Ascending aorta (tissue), 2 donors: ENCODE data around the gene DCTN1. TPM values are rescaled to one million over a fixed set of nuclear protein-coding genes. Genes with fewer than 3 reads are reported as not detected.

Experiments
- DNase-seq, 2 donors: peaks; one replicate each; pipeline ENCODE4 v3.0.0-alpha.2; 2019; ENCODE audit warnings: low spot score in 2 of 2
- H3K27ac ChIP-seq, 2 donors: fragments of 200-600 bp; sonication (generic); one replicate each; pipeline ENCODE4 v1.5.1; 2016 to 2017; ENCODE audit warnings: mild to moderate bottlenecking in 1 of 2
- H3K27me3 ChIP-seq: fragments of 200-600 bp; sonication (generic); one replicate; pipeline ENCODE4 v1.5.1; 2017
- H3K36me3 ChIP-seq, 2 donors: fragments of 200-600 bp; sonication (generic); one replicate each; pipeline ENCODE4 v1.5.1; 2016
- H3K4me1 ChIP-seq, 2 donors: fragments of 200-600 bp; sonication (generic); one replicate each; pipeline ENCODE4 v1.5.1; 2016 to 2017; ENCODE audit warnings: mild to moderate bottlenecking in 1 of 2
- H3K4me3 ChIP-seq, 2 donors: fragments of 200-600 bp; sonication (generic); one replicate each; pipeline ENCODE4 v1.5.1; 2016 to 2017; ENCODE audit warnings: mild to moderate bottlenecking in 1 of 2
- H3K9me3 ChIP-seq, 2 donors: fragments of 200-600 bp; sonication (generic); one replicate each; pipeline ENCODE4 v1.5.1; 2016
- intact Hi-C: fragments of 100-400 bp; cut with DNase I; formaldehyde crosslinking; loops from one replicate; pipeline ENCODE4 v1.15.1; 2023
- total RNA-seq: library from RNA; depleted of rRNA; stranded (reverse); fragments of >200 nt; gene quantifications from one replicate; pipeline ENCODE4 v1.1.0, GENCODE V29; 2016
- TF ChIP-seq, protein P1 (sequence below), 3 experiments: fragments of 200-600 bp in 2 of 3; fragments of 450-650 bp in 1 of 3; sonication (generic) in 2 of 3; IDR thresholded peaks; one replicate each; pipeline ENCODE4 v1.5.1; 2016 to 2019; ENCODE audit warnings: antibody characterized with exemption in 3 of 3, mild to moderate bottlenecking in 1 of 3, moderate library complexity in 1 of 3

The DCTN1 gene
- total RNA-seq, 1 donor from 2014 or later, result 152 TPM

DNA sequence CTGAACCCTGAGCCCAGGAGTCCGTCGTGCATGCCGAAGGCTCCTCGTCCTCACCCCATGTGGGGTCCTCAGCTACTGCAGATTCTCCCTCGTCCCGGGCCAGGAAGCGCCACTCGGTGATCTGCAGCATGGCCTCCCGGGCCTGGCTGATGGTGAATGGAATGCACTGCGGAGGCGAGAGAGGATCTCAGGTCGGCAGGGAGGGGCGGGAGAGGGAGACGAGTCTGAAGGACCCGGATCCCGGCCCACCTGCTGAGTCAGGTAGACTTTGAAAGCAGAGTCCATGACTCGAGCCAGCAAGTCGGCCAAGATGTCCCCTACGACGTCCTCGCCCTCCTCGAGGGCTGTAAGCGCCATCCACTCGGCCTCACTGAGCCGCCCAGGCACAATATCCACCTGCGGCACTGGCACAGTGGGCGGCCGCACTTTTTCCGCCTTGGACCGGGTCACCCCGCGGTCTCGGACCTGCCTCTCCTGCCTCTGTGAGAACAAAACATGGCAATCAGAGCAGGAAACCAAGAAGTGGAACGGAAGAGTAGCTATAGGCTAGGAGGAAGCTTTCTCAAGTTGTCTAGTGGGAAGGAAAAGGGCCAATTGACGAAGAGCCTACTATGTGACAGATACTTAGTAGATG lies 35.8 kb upstream of the DCTN1 start:
- H3K27ac ChIP-seq, result no peak overlapping the region
- H3K9me3 ChIP-seq, result no peaks in the 10 kb centered on the region
- intact Hi-C loops, result no loop called here
- peak in 1 of 2 donors; percentile 64 for DNase-seq
- H3K36me3 ChIP-seq, result no peaks in the 10 kb centered on the region
- peak overlapping the region; percentile 49 to 84 for H3K4me3 ChIP-seq
- no peaks in the 10 kb centered on the region for H3K27me3 ChIP-seq
- TF ChIP-seq, protein P1, sequence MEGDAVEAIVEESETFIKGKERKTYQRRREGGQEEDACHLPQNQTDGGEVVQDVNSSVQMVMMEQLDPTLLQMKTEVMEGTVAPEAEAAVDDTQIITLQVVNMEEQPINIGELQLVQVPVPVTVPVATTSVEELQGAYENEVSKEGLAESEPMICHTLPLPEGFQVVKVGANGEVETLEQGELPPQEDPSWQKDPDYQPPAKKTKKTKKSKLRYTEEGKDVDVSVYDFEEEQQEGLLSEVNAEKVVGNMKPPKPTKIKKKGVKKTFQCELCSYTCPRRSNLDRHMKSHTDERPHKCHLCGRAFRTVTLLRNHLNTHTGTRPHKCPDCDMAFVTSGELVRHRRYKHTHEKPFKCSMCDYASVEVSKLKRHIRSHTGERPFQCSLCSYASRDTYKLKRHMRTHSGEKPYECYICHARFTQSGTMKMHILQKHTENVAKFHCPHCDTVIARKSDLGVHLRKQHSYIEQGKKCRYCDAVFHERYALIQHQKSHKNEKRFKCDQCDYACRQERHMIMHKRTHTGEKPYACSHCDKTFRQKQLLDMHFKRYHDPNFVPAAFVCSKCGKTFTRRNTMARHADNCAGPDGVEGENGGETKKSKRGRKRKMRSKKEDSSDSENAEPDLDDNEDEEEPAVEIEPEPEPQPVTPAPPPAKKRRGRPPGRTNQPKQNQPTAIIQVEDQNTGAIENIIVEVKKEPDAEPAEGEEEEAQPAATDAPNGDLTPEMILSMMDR (IDR thresholded peaks at IDR 0.05), result no peak
- H3K4me1 ChIP-seq, result peaks cover 5 to 9% of the 10 kb centered on the region in 2 donors

DNA sequence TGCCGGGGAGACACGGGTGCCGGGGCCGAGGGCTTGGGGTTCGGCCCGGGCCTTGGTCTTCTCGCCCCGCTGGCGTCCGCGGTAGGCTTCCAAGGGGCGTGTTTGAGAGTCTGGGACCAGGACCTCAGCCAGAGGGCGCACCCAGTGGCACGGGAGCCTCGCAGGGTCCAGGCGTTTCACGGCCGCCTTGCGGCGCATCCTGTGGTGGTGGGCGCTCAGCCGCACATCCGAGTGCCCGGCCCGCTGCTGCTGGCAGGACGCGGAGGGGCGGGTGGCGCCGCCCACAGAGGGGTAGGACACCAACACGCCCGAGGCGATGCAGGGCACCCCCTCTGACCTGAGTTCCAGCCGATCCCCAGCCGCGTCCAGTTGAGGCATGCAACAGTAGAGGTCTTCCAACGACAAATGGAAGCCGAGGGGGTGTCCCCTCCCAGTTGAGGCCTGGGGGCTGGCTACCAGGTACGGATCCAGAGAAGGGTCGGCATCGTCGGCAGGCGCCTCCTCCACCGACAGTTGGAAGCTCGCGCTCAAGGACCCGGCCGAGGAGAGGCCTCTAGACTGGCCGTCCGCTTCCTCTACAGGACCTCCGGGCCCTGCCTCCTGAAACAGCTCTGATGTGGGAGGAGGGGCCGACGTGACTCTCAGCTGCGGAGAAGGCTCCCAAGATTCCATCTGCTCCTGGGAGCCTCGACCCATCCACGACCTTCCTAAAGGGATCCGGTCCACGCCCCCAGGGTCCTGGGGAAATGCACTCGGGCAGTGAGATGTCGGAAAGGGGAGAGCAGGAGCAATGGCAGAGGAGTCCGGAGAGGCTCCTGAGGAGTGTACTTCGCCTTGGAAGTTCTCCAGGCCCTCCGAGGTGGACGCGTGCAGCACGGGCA lies 35.0 kb upstream of the DCTN1 start:
- H3K9me3 ChIP-seq, result no peaks in the 10 kb centered on the region
- no peaks in the 10 kb centered on the region for H3K36me3 ChIP-seq
- H3K27ac ChIP-seq, result peak overlapping the region; percentile 1 to 41
- peaks cover 5 to 9% of the 10 kb centered on the region in 2 donors for H3K4me1 ChIP-seq
- TF ChIP-seq, protein P1 (IDR thresholded peaks at IDR 0.05), result peak in 2 of 3 experiments; percentile 14 to 48
- H3K4me3 ChIP-seq, result peak overlapping the region; percentile 49 to 84
- H3K27me3 ChIP-seq, result no peaks in the 10 kb centered on the region
- intact Hi-C loops, result no loop called here
- peak in 1 of 2 donors; percentile 80 for DNase-seq

- no peaks in the 10 kb centered on the region for H3K36me3 ChIP-seq
- peak overlapping the region; percentile 1 to 41 for H3K27ac ChIP-seq
- intact Hi-C loops, result no loop called here
- H3K4me3 ChIP-seq, result peak overlapping the region; percentile 49 to 84
- H3K9me3 ChIP-seq, result no peaks in the 10 kb centered on the region
- TF ChIP-seq, protein P1 (IDR thresholded peaks at IDR 0.05), result no peak
- H3K4me1 ChIP-seq, result peaks cover 5 to 9% of the 10 kb centered on the region in 2 donors
- peak in 1 of 2 donors; percentile 62 for DNase-seq
- H3K27me3 ChIP-seq, result no peaks in the 10 kb centered on the region
These were observed 34.3 kb upstream of the DCTN1 start for GRCh38 chr2:74414441-74414840.

- intact Hi-C loops, result no loop called here
- peak in 1 of 2 donors; percentile 56 for DNase-seq
- Histone ChIP-seq H3K27me3 (no peaks in the 10 kb centered on the region), H3K36me3 (no peaks in the 10 kb centered on the region), H3K27ac (no peak overlapping the region), H3K9me3 (no peaks in the 10 kb centered on the region), H3K4me1 (peaks cover under 1 to 9% of the 10 kb centered on the region in 2 donors), H3K4me3 (no peak overlapping the region)
- TF ChIP-seq, protein P1 (IDR thresholded peaks at IDR 0.05), result no peak
These were observed 33.0 kb upstream of the DCTN1 start for GRCh38 chr2:74413001-74413698.

DNA sequence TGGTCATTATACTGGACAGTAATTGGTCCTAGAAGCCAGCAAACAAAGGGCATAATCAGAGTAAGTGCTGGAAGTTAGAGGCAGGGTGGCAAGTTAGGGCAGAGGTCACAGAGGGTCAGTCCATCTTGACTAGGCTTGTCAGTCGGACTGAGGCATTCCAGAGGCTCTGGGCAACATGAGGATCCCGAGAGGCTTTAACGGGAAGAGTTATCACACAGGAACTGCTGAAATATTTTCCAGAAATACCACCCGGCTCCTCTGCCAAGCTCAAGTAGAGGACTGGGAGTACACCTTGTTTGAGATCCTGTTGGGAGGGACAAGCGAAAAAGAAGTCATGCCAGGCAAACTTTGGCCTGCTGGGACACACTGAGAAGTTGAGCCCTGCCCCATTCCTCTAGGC lies 27.6 kb upstream of the DCTN1 start:
- Histone ChIP-seq H3K36me3 (no peaks in the 10 kb centered on the region), H3K4me1 (no peaks in the 10 kb centered on the region), H3K27me3 (no peaks in the 10 kb centered on the region), H3K4me3 (no peak overlapping the region), H3K9me3 (no peaks in the 10 kb centered on the region), H3K27ac (no peak overlapping the region)
- intact Hi-C loops, result no loop called here
- no peak for DNase-seq
- TF ChIP-seq, protein P1 (IDR thresholded peaks at IDR 0.05), result no peak
